MG63 (cell line): ENCODE data around the gene RILPL2. TPM values are rescaled to one million over a fixed set of nuclear protein-coding genes. Genes with fewer than 3 reads are reported as not detected.
"Not testable (repeated sequence)": the region's sequence is repeated elsewhere in the genome, so short reads cannot be mapped to it uniquely, and the experiment has no call there.

Source experiments
- DNase-seq: peaks from one replicate; pipeline ENCODE4 v3.0.0-alpha.2; 2020
- H3K27me3 ChIP-seq: fragments of 250-450 bp; sonication (Bioruptor Pico); 2 replicates; pipeline ENCODE4 v1.5.1; 2020; ENCODE audit warnings: mild to moderate bottlenecking, moderate library complexity
- H3K36me3 ChIP-seq: fragments of 250-450 bp; sonication (Bioruptor Pico); 2 replicates; pipeline ENCODE4 v1.5.1; 2020; ENCODE audit warnings: mild to moderate bottlenecking, moderate library complexity
- H3K4me3 ChIP-seq: fragments of 250-450 bp; sonication (Bioruptor Pico); 2 replicates; pipeline ENCODE4 v1.5.1; 2020; ENCODE audit warnings: mild to moderate bottlenecking, moderate library complexity
- H3K9me3 ChIP-seq: fragments of 250-450 bp; sonication (Bioruptor Pico); 2 replicates; pipeline ENCODE4 v1.5.1; 2020; ENCODE audit warnings: mild to moderate bottlenecking, moderate library complexity
- total RNA-seq: library from RNA; depleted of rRNA; stranded (reverse); fragments of >200 nt; shearing (Covaris generic); gene quantifications from 2 replicates; pipeline ENCODE4 v1.2.3, GENCODE V29; 2014; ENCODE audit warnings: low replicate concordance; rRNA removed

The RILPL2 gene, protein sequence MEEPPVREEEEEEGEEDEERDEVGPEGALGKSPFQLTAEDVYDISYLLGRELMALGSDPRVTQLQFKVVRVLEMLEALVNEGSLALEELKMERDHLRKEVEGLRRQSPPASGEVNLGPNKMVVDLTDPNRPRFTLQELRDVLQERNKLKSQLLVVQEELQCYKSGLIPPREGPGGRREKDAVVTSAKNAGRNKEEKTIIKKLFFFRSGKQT
- 1.9 and 3.5 TPM in 2 replicates for total RNA-seq

DNA sequence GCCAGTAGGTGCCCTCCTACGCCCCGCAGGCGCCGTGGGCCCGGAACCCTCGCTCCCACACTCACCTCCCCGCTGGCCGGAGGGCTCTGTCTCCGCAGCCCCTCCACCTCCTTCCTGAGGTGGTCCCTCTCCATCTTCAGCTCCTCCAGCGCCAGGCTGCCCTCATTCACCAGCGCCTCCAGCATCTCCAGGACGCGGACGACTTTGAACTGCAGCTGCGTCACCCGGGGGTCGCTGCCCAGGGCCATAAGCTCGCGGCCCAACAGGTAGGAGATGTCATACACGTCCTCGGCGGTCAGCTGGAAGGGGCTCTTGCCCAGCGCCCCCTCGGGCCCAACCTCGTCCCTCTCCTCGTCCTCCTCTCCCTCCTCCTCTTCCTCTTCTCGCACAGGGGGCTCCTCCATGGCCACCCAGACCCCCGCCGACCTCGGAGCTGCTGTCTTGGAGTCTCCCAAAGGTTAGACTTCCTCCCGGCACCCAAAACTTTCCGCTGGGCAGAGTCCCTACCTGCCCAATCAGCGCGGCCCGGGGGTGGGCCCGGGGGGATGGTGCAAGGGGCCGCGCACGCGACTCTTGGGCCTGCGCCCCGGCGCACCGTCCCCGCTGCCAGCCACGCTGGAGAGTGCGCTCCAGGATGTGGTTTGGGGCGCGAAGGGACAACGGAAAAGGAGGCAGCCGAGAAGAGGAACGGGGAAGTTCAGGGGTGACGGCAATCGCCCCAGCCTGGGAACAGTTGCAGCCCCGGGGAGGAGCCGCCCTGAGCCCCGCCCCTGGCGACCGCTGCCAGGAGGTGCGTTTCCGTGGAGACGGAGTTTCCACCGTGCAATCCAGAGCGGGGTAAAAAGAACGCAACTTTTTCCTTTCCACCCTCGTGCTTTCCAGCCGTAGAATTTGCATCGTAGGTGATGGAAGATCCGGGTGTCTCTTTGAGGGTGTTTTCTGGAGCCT is at the start of gene RILPL2:
RILPL2 (minus strand) TSS at position 668 of the 948 bp plus-strand sequence; CDS start at position 404, 264 bp downstream.
- Histone ChIP-seq H3K36me3 (no peaks in the 10 kb centered on the region), H3K4me3 (peak within 1 kb of the TSS; percentile 72), H3K9me3 (no peaks in the 10 kb centered on the region), H3K27me3 (0 out of 2 replicates have a peak, but pooled peaks cover 2% of the 10 kb centered on the region)
- peak; percentile 84 for DNase-seq

DNA sequence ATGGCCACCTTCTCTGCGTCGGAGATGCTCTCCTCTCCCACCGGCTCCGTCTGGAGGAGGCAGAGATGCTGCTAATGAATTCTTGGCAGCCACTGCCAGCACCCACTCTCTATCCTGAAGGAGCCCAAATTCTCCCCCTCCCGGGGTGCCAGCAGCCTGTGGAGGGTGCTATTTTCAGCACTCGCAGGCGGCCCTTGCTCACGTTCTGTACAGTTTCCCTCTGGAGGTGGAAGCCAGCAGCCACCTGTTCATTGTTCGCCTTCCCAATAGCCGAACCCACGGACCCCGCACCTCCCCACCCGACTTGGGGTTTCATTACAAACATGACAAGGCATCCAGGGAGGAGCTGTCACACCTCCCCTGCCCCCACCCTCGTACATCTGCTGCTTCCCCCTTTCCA is 49.3 kb upstream of the RILPL2 start:
- DNase-seq: no peak
- Histone ChIP-seq H3K27me3 (no peaks in the 10 kb centered on the region), H3K9me3 (no peaks in the 10 kb centered on the region), H3K36me3 (peaks cover 5% of the 10 kb centered on the region), H3K4me3 (no peak overlapping the region)

DNA sequence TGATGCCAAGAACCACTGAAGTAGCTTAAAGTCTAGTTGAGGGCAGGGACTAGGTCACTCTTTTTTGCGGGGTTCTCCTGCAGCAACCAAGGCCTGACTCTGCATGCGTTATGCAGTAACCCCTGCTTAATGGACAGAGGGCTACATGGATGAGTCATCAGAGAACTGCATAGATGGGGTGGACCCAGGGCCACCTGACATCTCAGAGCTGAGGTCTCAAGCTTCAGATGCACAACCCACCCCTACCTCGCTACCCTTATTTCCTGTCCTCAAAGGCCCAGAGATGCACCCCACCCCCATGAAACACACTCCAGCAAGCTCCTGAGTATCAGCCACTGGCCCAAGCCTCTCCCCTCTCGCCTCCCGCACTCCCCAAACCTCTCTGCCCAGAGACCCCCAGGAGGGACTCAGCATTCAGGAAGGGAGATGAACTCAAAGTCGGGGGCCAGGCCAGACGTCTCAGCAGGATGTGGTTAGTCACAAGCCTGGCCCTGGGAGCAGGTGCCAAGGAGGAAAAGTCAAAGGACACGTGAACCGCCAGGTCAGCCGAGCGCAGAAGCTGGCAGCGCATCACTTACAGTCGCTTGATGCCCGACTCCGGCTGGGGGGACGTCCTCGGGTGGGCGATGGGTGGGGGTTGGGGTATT is 47.2 kb upstream of the RILPL2 start:
- no peak for DNase-seq
- Histone ChIP-seq H3K36me3 (peaks cover 18% of the 10 kb centered on the region), H3K27me3 (no peaks in the 10 kb centered on the region), H3K9me3 (no peaks in the 10 kb centered on the region), H3K4me3 (no peak overlapping the region)

DNA sequence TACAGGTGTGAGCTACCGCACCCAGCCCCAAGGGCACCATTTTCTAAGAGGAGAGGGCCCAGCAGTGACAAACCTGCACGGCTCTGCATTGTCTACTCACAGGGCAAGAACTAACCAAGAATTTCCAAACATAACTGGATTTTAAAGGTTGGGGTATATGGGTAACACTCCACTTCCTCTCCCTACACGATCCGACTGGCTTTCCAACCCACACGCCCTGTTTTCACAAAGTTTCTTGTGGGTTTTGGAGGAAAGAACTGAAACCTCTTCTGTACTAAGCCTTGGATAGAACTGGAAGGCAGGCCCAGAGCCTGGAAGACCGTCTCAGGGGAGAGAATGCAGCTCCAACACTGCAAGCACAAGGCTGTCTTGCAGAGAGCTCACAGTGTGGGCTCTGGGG is 46.4 kb upstream of the RILPL2 start:
- H3K9me3 ChIP-seq: no peaks in the 10 kb centered on the region
- H3K36me3 ChIP-seq: peaks cover 21% of the 10 kb centered on the region
- DNase-seq: no peak
- H3K27me3 ChIP-seq: no peaks in the 10 kb centered on the region
- no peak overlapping the region for H3K4me3 ChIP-seq

DNA sequence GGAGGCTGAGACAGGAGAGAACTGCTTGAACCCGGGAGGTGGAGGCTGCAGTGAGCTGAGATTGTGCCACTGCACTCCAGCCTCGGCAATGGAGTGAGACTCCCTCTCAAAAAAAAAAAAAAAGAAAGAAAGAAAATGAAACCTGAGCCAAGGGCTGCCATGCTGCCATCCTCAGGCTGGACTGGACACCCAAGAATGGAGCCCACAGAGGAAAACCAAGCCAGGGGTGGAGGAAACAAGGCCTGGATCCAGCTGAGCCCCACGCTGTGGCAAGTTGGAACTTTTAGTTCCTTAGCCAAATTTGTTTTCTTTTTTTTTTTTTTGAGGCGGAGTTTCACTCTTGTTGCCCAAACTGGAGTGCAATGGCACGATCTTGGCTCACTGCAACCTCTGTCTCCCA is 44.8 kb upstream of the RILPL2 start:
- not testable (repeated sequence) for H3K9me3 ChIP-seq, H3K27me3 ChIP-seq, DNase-seq, H3K4me3 ChIP-seq
- peaks cover 27% of the 10 kb centered on the region for H3K36me3 ChIP-seq

DNA sequence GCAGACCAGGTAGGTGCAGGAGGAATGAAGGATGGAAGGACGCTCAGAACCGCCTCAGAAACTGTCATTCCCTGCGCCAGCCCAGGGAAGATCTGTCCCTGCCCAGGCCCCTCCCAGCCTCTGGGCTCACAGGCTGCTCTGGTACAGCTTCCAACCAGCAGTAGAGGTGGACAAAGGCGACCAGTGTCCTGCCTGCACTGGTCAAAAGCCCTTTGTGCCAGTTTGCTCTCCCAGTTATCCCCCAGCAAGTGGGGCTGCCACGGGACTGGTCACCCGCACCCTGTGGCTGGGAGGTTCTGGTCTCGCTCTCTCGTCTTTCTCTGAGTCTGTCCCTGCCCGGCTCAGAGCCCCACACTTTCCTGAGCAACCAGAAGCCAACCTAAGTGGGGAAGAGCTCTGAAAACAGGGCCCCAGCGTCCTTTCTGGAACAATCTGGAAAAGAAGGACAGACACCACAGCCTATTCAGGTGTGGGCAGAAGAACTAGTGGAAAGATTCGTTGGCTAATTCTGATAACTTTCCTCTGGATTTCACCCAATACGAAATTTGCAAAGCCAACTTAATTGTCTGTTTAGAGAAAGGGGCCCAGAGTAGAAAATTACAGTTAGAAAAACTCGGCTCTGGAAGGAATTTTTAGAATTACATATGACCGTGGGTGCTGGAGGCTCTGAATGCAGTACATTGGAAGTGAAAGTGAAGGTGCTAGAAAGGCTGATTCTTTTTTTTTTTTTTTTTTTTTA is 43.1 kb upstream of the RILPL2 start:
- no peak overlapping the region for H3K4me3 ChIP-seq
- no peaks in the 10 kb centered on the region for H3K9me3 ChIP-seq
- DNase-seq: no peak
- no peaks in the 10 kb centered on the region for H3K27me3 ChIP-seq
- peaks cover 33% of the 10 kb centered on the region for H3K36me3 ChIP-seq

DNA sequence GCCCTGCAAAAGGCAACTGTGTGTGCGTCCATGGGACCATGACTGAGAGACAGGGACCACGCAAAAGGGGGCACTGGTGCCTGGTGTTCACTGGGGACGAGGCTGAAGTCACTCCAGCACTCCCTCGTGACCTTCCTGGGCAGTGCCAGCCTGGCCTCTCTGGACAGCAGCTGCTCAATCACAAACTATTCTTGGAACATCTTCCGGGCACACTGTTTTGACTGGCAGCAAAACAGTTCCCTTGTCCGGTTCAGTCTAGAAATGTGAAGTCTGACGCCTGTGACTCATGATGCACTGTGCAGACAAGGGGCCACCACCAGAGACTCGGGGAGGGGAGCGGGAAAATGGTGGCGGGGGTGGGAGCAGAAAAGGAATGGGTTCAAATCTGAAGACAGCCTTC is 42.3 kb upstream of the RILPL2 start:
- Histone ChIP-seq H3K9me3 (no peaks in the 10 kb centered on the region), H3K36me3 (peaks cover 33% of the 10 kb centered on the region), H3K27me3 (no peaks in the 10 kb centered on the region), H3K4me3 (no peak overlapping the region)
- peak; percentile 80 for DNase-seq

DNA sequence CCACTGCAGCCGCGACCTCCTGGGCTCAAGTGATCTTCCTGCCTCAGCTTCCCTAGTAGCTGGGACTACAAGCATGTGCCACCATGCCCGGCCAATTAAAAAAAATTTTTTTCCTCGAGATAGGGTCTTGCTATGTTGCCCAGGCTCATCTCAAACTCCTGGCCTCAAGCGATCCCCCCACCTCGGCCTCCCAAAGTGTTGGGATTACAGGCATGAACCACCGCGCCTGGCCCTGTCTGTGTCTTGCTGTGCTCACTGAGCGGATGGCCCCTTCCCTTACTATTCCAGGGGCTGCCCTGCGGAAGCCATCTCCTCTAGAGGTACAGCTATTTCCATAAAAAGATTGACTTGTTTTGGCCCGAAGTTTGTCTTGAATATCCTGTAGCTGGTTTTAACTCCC is 41.6 kb upstream of the RILPL2 start:
- no peak for DNase-seq
- Histone ChIP-seq H3K4me3 (no peak overlapping the region), H3K36me3 (peaks cover 28% of the 10 kb centered on the region), H3K9me3 (no peaks in the 10 kb centered on the region), H3K27me3 (no peaks in the 10 kb centered on the region)

DNA sequence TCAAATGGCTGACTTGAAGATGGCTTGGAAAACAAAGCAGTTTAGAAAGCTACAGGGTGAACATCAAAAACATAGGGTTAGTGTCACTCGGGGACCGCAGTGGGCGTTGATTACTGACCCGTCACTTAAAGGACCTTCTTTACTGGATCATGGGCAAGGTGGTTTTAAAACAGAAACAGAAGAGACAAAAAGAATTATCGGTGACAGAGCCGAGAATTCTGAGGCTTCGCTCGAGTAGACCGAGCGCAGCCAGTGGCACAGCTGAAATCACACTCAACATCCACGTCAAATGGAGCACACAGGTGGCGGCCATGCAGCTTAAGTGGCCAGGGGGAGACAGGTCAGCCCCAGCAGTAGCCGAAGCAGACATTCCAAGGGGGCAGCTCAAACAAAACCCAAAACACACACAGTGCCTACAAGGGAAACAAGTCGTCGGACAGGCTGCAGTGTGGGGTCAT is 38.8 kb upstream of the RILPL2 start:
- H3K9me3 ChIP-seq: no peaks in the 10 kb centered on the region
- DNase-seq: no peak
- no peak overlapping the region for H3K4me3 ChIP-seq
- H3K36me3 ChIP-seq: peaks cover 42% of the 10 kb centered on the region
- no peaks in the 10 kb centered on the region for H3K27me3 ChIP-seq

DNA sequence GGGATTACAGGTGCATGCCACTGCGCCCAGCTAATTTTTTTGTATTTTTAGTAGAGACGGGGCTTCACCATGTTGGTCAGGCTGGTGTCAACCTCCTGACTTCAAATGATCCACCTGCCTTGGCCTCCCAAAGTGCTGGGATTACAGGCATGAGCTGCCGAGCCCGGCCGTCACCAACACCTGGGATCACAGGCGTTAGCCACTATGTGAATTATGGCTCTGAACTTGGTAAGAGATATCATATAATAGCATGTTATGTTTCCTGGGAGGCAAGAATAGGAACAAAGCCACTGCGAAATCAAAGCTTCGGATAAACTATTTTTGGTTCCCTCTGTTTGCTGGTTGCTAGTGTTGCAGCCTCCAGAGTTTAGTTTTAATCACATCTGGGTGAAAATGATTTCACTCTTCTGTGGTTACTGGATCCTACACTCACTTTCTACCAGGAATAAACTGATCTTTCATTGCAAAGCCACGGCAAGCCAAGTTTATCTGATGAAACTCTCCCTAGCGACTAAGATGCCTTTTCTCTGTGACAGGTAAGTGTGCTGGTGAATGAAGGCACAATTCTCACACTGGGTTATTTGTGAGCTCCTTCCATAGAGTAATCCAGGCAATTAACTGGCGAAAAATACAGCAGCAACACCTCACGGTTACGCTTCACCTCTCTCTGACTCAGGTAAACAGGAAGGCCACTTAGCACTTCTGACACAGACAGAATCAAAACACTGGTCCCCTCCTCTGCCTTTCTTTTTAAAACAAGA is 38.2 kb upstream of the RILPL2 start:
- H3K27me3 ChIP-seq: no peaks in the 10 kb centered on the region
- no peaks in the 10 kb centered on the region for H3K9me3 ChIP-seq
- H3K4me3 ChIP-seq: no peak overlapping the region
- peaks cover 44% of the 10 kb centered on the region for H3K36me3 ChIP-seq
- no peak for DNase-seq

DNA sequence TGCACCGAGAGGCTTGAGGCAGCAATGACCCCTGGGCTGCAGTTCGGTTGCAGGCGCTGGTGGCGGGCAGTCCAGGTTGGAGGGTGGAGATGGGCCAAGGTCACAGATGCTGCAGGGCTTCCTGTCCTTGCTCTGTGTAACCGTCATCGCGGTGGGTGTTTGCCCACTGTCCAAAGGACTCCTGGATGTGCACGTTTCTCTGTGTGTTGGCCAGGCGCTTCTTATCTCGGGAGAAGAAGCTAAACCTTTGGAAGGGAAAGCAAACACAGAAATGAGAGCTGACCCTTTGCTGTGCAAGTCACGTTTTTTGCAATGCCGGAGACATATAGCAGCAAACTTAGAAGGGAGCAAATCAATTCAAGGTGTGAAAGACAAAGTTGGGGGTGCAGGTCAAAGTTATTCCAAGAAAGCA is 36.0 kb upstream of the RILPL2 start:
- DNase-seq: no peak
- Histone ChIP-seq H3K27me3 (no peaks in the 10 kb centered on the region), H3K9me3 (no peaks in the 10 kb centered on the region), H3K4me3 (no peak overlapping the region), H3K36me3 (peaks cover 37% of the 10 kb centered on the region)

DNA sequence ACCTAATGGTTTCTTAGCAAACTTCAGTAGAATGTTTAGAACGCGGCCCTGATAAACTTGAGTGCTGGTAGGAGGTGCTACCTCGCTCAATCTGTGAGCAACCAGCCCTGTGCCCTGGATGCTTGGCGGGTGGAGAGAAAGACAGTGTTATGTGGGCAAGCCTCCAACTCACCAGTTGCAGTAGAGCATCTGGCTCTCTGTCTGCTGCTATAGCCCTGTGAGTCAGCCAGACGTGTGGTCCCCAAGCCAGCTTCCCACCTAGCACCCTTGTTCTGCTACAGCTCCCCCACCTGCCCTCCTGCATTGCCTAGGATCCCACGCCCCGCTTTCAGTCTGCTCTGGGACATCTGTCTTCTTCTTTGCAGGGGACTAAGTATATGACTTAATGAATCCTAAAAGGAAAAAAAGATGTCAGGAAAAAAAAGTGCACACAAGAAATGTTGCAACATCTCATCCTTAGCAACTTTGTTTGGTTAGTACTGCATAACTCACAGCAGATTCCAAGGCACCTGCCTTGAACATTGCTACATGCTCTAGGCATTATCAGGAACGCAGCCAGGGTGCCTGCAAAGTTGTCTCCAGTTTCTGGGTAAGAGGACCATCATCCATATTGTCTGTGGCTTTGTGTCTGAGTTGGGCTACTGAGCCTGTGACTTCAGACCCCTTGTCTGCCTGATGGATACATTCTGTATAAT is 35.0 kb upstream of the RILPL2 start:
- H3K9me3 ChIP-seq: no peaks in the 10 kb centered on the region
- DNase-seq: peak; percentile 52
- H3K27me3 ChIP-seq: no peaks in the 10 kb centered on the region
- no peak overlapping the region for H3K4me3 ChIP-seq
- H3K36me3 ChIP-seq: peaks cover 32% of the 10 kb centered on the region

DNA sequence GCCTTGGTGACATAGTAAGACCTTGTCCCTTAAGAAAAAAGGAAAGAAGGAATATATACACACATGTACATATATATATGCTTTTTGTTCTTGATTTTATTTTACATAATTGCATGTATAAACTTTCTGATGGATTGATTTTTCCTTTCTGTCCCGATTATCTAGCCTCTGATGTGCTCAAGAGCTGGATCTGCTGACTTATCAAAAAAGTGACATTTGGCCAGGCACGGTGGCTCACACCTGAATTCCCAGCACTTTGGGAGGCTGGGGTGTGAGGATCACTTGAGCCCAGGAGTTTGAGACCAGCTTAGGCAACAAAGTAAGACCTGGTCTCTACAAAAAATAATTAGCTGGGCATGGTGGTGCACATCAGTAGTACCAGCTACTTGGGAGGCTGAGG is 33.5 kb upstream of the RILPL2 start:
- H3K27me3 ChIP-seq: no peaks in the 10 kb centered on the region
- no peak for DNase-seq
- no peaks in the 10 kb centered on the region for H3K9me3 ChIP-seq
- H3K36me3 ChIP-seq: peaks cover 38% of the 10 kb centered on the region
- H3K4me3 ChIP-seq: no peak overlapping the region

DNA sequence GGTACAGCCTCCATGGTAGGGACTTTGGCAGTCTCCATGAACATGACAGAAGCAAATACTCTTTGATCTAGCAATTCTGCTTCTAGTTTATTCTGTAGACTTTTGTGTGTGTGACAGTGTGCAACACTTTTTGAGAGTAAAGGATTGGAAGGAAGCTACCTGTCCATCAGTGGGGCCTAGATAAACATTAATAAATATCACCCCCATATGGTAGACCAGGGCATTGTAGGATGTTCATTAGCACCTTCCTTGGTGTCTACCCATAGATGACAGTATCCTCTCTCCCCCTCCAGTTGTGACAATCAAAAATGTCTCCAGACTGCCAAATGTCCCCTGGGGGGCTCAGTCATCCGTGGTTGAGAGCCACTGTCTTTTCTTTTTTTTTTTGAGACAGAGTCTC is 32.3 kb upstream of the RILPL2 start:
- no peak for DNase-seq
- H3K4me3 ChIP-seq: no peak overlapping the region
- no peaks in the 10 kb centered on the region for H3K27me3 ChIP-seq
- H3K36me3 ChIP-seq: peaks cover 38% of the 10 kb centered on the region
- no peaks in the 10 kb centered on the region for H3K9me3 ChIP-seq

DNA sequence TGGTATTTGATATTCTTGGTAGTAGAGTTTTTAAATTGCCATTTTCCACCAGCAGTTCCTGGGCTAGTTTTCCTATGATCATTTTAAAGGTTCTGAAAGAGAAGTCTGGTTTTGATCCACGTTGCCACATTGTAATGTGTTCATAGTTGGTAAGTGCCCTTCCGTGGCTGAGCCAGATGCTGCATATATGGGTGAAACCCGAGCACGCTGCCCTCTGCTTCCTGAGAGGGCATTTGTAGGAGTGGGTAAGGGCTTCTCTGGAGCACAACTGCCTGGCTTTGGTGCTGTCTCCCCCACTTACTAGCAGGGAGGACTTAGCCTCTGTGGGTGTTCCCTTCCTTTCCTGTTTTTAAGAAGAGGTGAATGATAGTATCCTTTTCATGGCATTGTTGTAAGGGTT is 28.6 kb upstream of the RILPL2 start:
- Histone ChIP-seq H3K9me3 (no peaks in the 10 kb centered on the region), H3K27me3 (no peaks in the 10 kb centered on the region), H3K36me3 (peaks cover 22% of the 10 kb centered on the region), H3K4me3 (no peak overlapping the region)
- DNase-seq: no peak
